ENCODE measurements around the gene CHTF18.

The CHTF18 gene

DNA sequence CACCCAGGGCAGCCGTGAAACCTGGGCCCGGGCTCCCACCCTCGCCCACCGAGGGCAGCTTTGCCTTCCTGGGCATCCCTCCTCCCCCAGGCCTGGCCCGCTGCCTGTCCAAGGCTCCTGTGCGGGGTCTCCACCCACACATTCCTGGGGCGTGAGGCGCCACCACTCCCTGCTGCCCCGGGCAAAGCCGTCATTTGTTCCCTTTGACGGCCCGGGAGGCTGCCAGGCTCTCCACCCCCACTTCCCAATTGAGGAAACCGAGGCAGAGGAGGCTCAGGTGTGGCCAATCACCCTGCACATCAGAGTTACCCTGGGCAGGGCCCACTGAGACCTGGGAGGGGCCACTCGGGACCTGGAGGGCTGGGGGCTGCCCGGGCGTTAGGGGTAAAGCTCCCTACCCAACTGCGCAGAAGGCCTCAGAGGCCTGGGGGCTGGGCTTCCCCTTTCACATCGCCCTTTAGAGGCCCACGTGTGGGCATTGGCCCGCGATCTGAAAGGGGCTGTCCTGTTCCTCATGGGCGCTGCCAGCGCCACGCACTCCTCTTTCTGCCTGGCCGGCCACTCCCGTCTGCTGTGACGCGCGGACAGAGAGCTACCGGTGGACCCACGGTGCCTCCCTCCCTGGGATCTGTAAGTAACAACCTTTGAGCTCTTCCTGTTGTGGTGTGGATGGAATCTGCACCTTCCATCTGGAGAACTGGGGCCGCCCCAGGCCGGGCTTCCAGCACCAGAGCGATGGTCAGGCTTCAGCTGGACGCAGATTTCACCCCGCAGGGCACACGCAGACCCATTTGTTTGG is 27.7 kb upstream of the CHTF18 start, which contains the start of gene MSLN:
MSLN (plus strand) TSS at position 190 of the 799 bp plus-strand sequence. CDS start 1,947 bp downstream, outside the sequence.
- TF ChIP-seq, protein P1, sequence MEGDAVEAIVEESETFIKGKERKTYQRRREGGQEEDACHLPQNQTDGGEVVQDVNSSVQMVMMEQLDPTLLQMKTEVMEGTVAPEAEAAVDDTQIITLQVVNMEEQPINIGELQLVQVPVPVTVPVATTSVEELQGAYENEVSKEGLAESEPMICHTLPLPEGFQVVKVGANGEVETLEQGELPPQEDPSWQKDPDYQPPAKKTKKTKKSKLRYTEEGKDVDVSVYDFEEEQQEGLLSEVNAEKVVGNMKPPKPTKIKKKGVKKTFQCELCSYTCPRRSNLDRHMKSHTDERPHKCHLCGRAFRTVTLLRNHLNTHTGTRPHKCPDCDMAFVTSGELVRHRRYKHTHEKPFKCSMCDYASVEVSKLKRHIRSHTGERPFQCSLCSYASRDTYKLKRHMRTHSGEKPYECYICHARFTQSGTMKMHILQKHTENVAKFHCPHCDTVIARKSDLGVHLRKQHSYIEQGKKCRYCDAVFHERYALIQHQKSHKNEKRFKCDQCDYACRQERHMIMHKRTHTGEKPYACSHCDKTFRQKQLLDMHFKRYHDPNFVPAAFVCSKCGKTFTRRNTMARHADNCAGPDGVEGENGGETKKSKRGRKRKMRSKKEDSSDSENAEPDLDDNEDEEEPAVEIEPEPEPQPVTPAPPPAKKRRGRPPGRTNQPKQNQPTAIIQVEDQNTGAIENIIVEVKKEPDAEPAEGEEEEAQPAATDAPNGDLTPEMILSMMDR (IDR thresholded peaks at IDR 0.05; ENCODE audit: insufficient read depth, low read depth, low read length, missing control alignments), result no peak
- H3K4me3 ChIP-seq (ENCODE audit: low read depth, low read length), result no peak within 1 kb of the TSS
- no peak for DNase-seq (ENCODE audit: low read depth)

DNA sequence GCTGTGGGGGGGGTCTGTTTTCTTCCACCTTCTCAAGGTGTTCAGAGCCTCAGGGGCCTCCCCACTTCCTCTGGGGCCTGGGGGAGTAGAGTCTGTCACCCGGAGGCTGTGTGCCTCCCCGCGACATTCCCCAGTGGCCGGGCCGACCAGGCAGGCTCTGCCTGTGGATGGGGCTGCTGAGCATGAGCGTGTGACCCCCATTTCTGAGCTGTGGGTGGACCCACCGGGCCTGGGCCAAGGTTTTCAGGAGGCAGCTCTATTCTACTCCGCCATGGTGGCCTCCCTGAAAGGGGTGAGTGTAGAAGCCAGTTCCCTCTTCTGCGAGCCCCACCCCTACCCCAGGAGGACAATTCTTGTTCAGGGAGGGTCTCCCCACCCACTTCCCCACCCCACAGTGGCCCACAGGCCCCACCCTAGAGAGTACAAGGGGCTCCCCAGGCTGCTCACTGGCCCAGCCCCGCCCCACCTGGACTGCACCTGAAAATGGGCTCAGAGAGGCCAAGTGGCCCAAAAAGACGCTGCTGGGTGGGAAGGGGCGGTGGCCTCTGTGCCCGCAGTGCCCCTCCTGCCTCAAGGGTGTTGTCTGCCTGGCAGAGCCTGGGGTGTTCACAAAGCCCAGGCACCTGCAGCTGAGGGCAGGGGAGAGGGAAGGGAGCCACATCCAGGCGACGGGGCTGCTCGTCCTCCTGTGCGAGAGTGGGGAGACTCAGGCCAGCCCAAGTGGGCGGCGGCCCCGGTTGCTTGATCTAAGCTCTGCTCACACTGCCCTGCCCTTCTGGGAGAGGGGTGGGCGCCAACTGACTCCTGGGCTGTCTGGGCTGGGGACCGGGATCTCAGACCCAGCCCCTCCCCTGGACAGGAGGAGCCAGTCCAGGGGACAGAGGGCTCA is 26.6 kb upstream of the CHTF18 start:
- TF ChIP-seq, protein P1 (IDR thresholded peaks at IDR 0.05; ENCODE audit: insufficient read depth, low read depth, low read length, missing control alignments), result no peak
- H3K4me3 ChIP-seq (ENCODE audit: low read depth, low read length), result no peak overlapping the region
- no peak for DNase-seq (ENCODE audit: low read depth)

DNA sequence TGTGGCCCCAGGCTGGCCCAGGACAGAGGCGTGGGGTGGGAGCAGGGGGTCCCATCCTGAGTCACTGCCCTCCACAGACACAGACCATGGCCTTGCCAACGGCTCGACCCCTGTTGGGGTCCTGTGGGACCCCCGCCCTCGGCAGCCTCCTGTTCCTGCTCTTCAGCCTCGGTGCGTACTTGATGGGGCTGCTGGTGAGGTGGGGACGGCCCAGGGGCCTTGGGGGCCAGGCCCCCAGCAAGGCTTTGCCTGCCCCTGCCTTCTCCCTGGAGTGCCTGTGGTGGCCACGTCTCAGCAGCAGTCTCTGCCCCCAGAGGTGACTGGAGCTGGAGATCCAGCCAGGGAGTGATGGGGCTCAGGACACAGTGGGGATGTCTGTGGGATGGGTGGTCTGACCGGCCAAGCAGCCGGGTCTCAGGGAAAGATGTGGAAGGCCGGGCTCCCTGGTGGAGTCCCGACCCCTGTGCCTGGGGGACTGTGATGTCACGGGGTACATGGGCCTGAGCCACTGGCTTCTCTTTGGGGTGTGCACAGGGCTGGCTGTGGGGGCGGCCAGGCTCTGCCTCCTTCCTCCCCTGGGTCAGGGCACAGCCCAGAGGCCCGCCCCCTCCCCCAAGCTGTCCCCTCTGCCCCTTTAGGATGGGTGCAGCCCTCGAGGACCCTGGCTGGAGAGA is 25.7 kb upstream of the CHTF18 start:
- TF ChIP-seq, protein P1 (IDR thresholded peaks at IDR 0.05; ENCODE audit: insufficient read depth, low read depth, low read length, missing control alignments), result no peak
- no peak overlapping the region for H3K4me3 ChIP-seq (ENCODE audit: low read depth, low read length)
- no peak for DNase-seq (ENCODE audit: low read depth)

DNA sequence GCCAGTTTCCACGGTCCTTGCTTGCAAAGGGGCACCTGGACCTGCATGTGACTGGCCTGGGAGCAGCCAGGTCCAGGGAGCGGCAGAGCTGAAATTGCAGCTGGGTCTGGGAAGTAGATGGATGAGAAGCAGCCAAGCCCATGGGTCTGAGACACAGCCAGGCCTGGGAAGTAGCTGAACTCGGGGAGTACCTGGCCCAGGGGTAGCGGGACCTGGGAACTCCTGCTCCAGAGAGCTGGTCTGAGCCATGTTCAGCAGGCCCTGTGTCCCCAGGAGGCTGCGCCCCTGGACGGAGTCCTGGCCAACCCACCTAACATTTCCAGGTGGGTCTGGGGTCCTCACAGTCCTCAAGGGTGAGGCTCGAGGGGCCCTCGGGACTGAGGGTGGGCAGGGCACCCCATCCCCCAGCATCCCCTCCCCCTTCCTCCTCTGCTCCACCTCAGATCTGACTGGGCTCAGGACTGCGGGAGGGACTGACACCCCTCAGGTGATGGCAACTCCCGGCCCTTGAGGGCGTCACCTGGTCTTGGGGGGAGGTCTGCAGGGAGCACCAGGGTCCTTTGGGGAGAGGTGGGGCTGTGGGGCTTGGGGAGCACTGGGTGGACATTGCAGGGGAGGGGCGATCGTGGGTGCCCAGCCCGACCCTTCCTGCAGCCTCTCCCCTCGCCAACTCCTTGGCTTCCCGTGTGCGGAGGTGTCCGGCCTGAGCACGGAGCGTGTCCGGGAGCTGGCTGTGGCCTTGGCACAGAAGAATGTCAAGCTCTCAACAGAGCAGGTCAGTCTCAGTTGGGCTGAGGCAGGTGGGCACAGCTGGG is 24.8 kb upstream of the CHTF18 start:
- TF ChIP-seq, protein P1 (IDR thresholded peaks at IDR 0.05; ENCODE audit: insufficient read depth, low read depth, low read length, missing control alignments), result no peak
- no peak for DNase-seq (ENCODE audit: low read depth)
- no peak overlapping the region for H3K4me3 ChIP-seq (ENCODE audit: low read depth, low read length)

DNA sequence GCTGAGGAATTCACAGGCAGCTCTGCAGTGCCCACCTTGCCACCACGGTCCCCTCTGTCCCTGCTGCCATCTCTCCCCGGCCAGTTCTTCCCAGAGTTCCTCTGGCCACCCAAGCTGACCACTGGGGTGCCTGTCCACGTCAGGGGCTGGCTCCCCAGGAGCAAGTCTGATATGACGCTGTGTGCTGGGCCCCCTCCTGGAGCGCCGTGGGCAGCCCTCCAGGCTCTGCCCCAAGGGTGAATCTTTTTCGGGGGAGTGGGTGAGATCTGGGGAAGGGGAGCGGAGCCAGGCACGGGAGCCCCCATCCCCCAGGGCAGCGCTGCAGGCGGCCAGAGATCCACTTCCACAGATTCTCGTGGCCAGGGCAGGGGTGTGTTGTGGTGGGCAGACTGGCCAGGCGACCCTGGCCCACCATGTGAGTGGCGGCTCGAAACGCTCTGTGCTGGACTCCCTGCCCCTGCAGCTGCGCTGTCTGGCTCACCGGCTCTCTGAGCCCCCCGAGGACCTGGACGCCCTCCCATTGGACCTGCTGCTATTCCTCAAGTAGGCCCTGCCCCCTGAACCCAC is 24.2 kb upstream of the CHTF18 start:
- DNase-seq (ENCODE audit: low read depth), result no peak
- TF ChIP-seq, protein P1 (IDR thresholded peaks at IDR 0.05; ENCODE audit: insufficient read depth, low read depth, low read length, missing control alignments), result no peak
- no peak overlapping the region for H3K4me3 ChIP-seq (ENCODE audit: low read depth, low read length)
